H1 (cell line): ENCODE measurements around the gene ING5. TPM values are rescaled to one million over a fixed set of nuclear protein-coding genes. Genes with fewer than 3 reads are reported as not detected.

Source experiments
- RBBP5 ChIP-seq: IDR thresholded peaks from 2 replicates; pipeline ENCODE4 v1.7.1; 2012; ENCODE audit warnings: low read depth, mild to moderate bottlenecking, inconsistent platforms, low read length, moderate library complexity, borderline replicate concordance
- TAF7 ChIP-seq: optimal IDR thresholded peaks from 2 replicates; pipeline ENCODE3; 2011; ENCODE audit warnings: low read depth, mild to moderate bottlenecking, inconsistent platforms, low read length, moderate library complexity, borderline replicate concordance
- TEAD4 ChIP-seq: IDR thresholded peaks from 2 replicates; pipeline ENCODE4 v1.6.1; 2012; ENCODE audit warnings: low read depth, low read length, inconsistent platforms, mixed read lengths
- polyA plus RNA-seq, 7 experiments: library from polyadenylated mRNA; depleted of rRNA in 3 of 7; stranded (reverse) in 5 of 7; unstranded in 2 of 7; fragments of >200 nt in 5 of 7; fragments of 200-250 nt in 2 of 7; gene quantifications; 1 replicate in 5 of 7; 2 replicates in 1 of 7; 4 replicates in 1 of 7; pipeline versions ENCODE4 v1.2.1 to v1.2.3, GENCODE V29; 2011 to 2013; ENCODE audit warnings: missing spikeins in 2 of 7, mixed read lengths in 2 of 7
- total RNA-seq: library from RNA; stranded (reverse); fragmentation: NEBNext Ultra II Directional; extraction: Animal tissue kit (Norgen Biotek cat#: 25700); gene quantifications from 2 replicates; pipeline ENCODE4 v1.2.1, GENCODE V29; 2021
- TF ChIP-seq, protein P1 (sequence below): IDR thresholded peaks from 2 replicates; pipeline ENCODE4 v1.6.1; 2012; ENCODE audit warnings: inconsistent platforms

Gene ING5
- total and polyA plus RNA-seq, 2 of the 8 experiments (the other 6 are each of a cell fraction or from before 2014, with no cell fraction given) = 41.5 to 47.4 TPM

DNA sequence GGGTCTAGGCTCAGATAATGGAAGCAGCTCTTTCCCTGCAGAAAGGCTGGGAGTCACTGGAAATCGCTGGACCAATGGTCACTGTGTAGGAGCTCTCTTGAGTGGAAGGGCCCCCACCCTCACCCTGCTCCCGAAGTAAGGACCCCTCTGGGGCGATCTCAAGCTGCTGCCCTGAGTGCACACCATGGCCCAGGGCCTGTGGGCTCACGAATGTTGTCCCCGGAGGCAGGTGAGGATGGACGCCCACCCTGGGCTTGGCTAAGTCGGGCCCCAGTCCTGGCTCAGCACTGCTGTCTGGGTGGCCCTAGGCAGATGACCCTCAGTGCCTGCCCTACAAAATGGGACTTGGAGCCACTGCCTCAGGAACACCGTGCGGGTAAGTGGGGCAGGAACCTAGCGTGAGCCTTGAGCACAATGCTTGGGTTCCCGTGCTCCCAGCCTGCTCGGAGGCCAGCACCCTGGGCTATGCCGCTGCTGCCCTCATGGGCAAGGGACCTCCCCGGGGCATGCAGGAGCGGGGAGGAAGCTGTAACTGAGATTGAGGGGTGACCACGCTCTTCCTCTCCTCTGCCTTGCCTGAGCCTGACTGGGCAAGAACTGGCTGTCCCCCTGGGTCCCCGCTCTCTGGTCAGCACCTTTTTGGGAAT is 36.3 kb downstream of the ING5 start (continued):
- no peak for TF ChIP-seq RBBP5
- TF ChIP-seq, protein P1, sequence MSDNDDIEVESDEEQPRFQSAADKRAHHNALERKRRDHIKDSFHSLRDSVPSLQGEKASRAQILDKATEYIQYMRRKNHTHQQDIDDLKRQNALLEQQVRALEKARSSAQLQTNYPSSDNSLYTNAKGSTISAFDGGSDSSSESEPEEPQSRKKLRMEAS = no peak
- TF ChIP-seq TEAD4 = no peak
- no peak for TF ChIP-seq TAF7
